HG03196 (cell line): ENCODE results near the gene MCAM.
A peak's percentile ranks its signal among the peaks of the same experiment; 100 is the strongest.

Experiments used
- ATAC-seq: cut with Tn5 transposase; IDR thresholded peaks from one replicate; pipeline ENCODE4 v1.9.1; 2021; ENCODE audit not compliant: unreplicated experiment

MCAM gene

GRCh38 chr11:119316729-119317591 lies at the start of gene MCAM:
Gene MCAM (minus strand): TSS chr11:119317130. CDS start chr11:119317101, 29 bp downstream.
- no peak for ATAC-seq

- no peak for ATAC-seq
Measured at GRCh38 chr11:119365071-119365591, 48.2 kb upstream of the MCAM start.

GRCh38 chr11:119363851-119364590 lies 47.1 kb upstream of the MCAM start:
- no peak for ATAC-seq

GRCh38 chr11:119363081-119363850 lies 46.3 kb upstream of the MCAM start:
- no peak for ATAC-seq

- ATAC-seq, result no peak
Measured at GRCh38 chr11:119362741-119363080, 45.8 kb upstream of the MCAM start.

GRCh38 chr11:119361941-119362725 lies 45.2 kb upstream of the MCAM start:
- ATAC-seq, result no peak

GRCh38 chr11:119361056-119361787 lies 44.3 kb upstream of the MCAM start:
- no peak for ATAC-seq

GRCh38 chr11:119359365-119360214 lies 42.7 kb upstream of the MCAM start:
- no peak for ATAC-seq

GRCh38 chr11:119357074-119357473 lies 40.1 kb upstream of the MCAM start:
- no peak for ATAC-seq

- ATAC-seq, result peak; percentile 56
Measured at GRCh38 chr11:119356349-119357031, 39.6 kb upstream of the MCAM start.

GRCh38 chr11:119355091-119355843 lies 38.3 kb upstream of the MCAM start:
- ATAC-seq, result no peak

GRCh38 chr11:119352857-119353260 lies 35.9 kb upstream of the MCAM start:
- ATAC-seq, result no peak

GRCh38 chr11:119351232-119351631 lies 34.3 kb upstream of the MCAM start:
- no peak for ATAC-seq

GRCh38 chr11:119350302-119350701 lies 33.4 kb upstream of the MCAM start:
- ATAC-seq, result no peak

- no peak for ATAC-seq
Measured at GRCh38 chr11:119347940-119348605, 31.1 kb upstream of the MCAM start.

- ATAC-seq, result no peak
Measured at GRCh38 chr11:119347242-119347641, 30.3 kb upstream of the MCAM start.

GRCh38 chr11:119346605-119347004 lies 29.7 kb upstream of the MCAM start, which contains the start of gene MFRP:
Gene MFRP (minus strand): TSS chr11:119346705. CDS start chr11:119346513, 192 bp downstream.
- no peak for ATAC-seq
